Smooth muscle cell (in vitro differentiated cells): Measurements from ENCODE around the gene TEX51. TPM values are rescaled to one million over a fixed set of nuclear protein-coding genes. Genes with fewer than 3 reads are reported as not detected.

ENCODE experiments used
- DNase-seq: peaks from one replicate; lab custom pipeline; 2025; ENCODE audit not compliant: unreplicated experiment; lab: John Stamatoyannopoulos, UW
- H2AFZ ChIP-seq: fragments of 200-600 bp; sonication (generic); 2 replicates; pipeline ENCODE4 v1.6.0; 2016; ENCODE audit warnings: antibody characterized with exemption, low read depth, mild to moderate bottlenecking
- H3F3A ChIP-seq: fragments of 200-600 bp; sonication (generic); 2 replicates; pipeline ENCODE4 v1.6.0; 2017; ENCODE audit warnings: antibody characterized with exemption, low read depth
- H3K27ac ChIP-seq: fragments of 200-600 bp; sonication (generic); 2 replicates; pipeline ENCODE4 v1.5.1; 2016; ENCODE audit warnings: low read depth, mild to moderate bottlenecking
- H3K27me3 ChIP-seq: fragments of 200-600 bp; sonication (generic); 2 replicates; pipeline ENCODE4 v1.6.1; 2016; ENCODE audit warnings: low read depth, mild to moderate bottlenecking
- H3K36me3 ChIP-seq: fragments of 200-600 bp; sonication (generic); 2 replicates; pipeline ENCODE4 v1.5.1; 2016; ENCODE audit warnings: low read depth
- H3K4me1 ChIP-seq: fragments of 200-600 bp; sonication (generic); 2 replicates; pipeline ENCODE4 v1.5.1; 2016; ENCODE audit warnings: low read depth
- H3K4me2 ChIP-seq: fragments of 200-600 bp; sonication (generic); 2 replicates; pipeline ENCODE4 v1.6.0; 2016; ENCODE audit warnings: mild to moderate bottlenecking
- H3K4me3 ChIP-seq: fragments of 200-600 bp; sonication (generic); 2 replicates; pipeline ENCODE4 v1.5.1; 2016; ENCODE audit warnings: mild to moderate bottlenecking
- H3K79me2 ChIP-seq: fragments of 200-600 bp; sonication (generic); 2 replicates; pipeline ENCODE4 v1.6.0; 2016; ENCODE audit warnings: low read depth, mild to moderate bottlenecking
- H3K9ac ChIP-seq: fragments of 200-600 bp; sonication (generic); 2 replicates; pipeline ENCODE4 v1.6.0; 2016; ENCODE audit warnings: low read depth
- H3K9me3 ChIP-seq: fragments of 200-600 bp; sonication (generic); replicated peaks from 2 replicates; pipeline ENCODE4 v1.5.1; 2016; ENCODE audit warnings: low read depth
- H4K20me1 ChIP-seq: fragments of 200-600 bp; sonication (generic); 2 replicates; pipeline ENCODE4 v1.6.0; 2016; ENCODE audit warnings: low read depth
- WGBS: methylation state at CpG from one replicate; pipeline ENCODE4 v1.1.7; 2016; ENCODE audit warnings: low lambda C conversion rate; 5-methylcytosine and 5-hydroxymethylcytosine counted together
- polyA plus RNA-seq: library from polyadenylated mRNA; unstranded; fragments of >200 nt; fragmentation: Nextera tagmentation; extraction: Ambion mirVana; gene quantifications from 2 replicates; pipeline ENCODE4 v1.2.1, GENCODE V29; 2016
- total RNA-seq: library from RNA; depleted of rRNA; stranded (reverse); fragments of >200 nt; gene quantifications from 2 replicates; pipeline ENCODE4 v1.2.3, GENCODE V29; 2014
- TF ChIP-seq, protein P1 (sequence below): fragments of 200-600 bp; sonication (generic); IDR thresholded peaks from 2 replicates; pipeline ENCODE4 v1.5.1; 2017; ENCODE audit warnings: borderline replicate concordance, mild to moderate bottlenecking, antibody characterized with exemption; ENCODE audit not compliant: insufficient read depth, poor library complexity, severe bottlenecking

TEX51 gene
- total and polyA plus RNA-seq, 2 experiments from 2014 or later = not detected

DNA sequence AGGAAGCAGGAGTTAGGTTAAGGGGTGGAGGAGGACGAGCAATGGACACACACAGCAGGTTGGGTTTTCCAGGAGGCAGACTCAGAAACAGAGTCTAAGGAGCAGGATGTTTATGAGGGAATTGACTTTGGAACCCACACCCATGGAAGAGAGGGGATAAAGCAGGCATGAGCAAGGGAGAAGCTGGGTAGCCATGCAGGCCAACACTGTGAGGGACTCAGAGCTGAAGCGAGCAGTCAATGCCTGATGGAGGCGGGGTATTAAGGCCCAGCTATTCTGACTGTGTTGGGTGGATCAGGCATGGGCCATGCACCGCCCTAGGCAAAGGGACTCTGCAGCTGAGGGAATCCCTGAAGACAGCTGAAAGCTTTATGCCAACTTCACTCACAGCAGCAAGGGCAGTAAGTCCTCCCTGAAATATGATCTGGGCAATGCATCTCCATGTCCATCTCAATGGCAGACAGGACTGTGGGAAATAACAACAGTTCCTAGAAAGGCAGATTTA, 37.6 kb downstream of the TEX51 start:
- Histone ChIP-seq H3K4me3 (no peak overlapping the region), H3K4me1 (no peaks in the 10 kb centered on the region), H3K9ac (no peak overlapping the region), H3K27me3 (no peaks in the 10 kb centered on the region), H2AFZ (no peak overlapping the region), H3K4me2 (no peak overlapping the region), H3K27ac (no peak overlapping the region), H3F3A (no peaks in the 10 kb centered on the region), H3K36me3 (no peaks in the 10 kb centered on the region), H4K20me1 (no peaks in the 10 kb centered on the region), H3K9me3 (no peaks in the 10 kb centered on the region), H3K79me2 (no peaks in the 10 kb centered on the region)
- TF ChIP-seq, protein P1, sequence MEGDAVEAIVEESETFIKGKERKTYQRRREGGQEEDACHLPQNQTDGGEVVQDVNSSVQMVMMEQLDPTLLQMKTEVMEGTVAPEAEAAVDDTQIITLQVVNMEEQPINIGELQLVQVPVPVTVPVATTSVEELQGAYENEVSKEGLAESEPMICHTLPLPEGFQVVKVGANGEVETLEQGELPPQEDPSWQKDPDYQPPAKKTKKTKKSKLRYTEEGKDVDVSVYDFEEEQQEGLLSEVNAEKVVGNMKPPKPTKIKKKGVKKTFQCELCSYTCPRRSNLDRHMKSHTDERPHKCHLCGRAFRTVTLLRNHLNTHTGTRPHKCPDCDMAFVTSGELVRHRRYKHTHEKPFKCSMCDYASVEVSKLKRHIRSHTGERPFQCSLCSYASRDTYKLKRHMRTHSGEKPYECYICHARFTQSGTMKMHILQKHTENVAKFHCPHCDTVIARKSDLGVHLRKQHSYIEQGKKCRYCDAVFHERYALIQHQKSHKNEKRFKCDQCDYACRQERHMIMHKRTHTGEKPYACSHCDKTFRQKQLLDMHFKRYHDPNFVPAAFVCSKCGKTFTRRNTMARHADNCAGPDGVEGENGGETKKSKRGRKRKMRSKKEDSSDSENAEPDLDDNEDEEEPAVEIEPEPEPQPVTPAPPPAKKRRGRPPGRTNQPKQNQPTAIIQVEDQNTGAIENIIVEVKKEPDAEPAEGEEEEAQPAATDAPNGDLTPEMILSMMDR = no peak
- WGBS = 89% methylated on average over 4 of the region's 4 CpGs
- no peak for DNase-seq

DNA sequence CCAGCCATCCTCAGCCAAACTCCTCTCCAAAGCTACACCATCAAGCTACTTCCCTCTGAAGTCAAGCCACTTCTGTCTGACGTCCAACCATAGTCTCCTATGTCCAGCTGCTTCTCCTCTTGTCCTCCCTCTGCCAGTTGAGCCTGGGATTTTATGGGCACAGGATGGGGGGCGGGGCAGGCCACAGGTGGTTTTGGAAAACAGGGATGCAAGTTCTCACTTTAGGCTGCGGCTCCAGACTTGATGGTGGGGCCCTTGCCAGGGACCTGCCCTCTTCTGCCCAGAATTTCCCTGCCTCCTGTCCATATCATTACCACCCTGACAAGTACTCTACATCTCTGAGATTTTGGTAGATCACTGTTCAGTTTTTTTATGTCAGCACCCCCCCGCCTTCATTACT, 41.6 kb downstream of the TEX51 start:
- no peak overlapping the region for H3K27ac ChIP-seq
- H3K4me1 ChIP-seq = no peaks in the 10 kb centered on the region
- no peaks in the 10 kb centered on the region for H3K36me3 ChIP-seq
- no peaks in the 10 kb centered on the region for H4K20me1 ChIP-seq
- H3K27me3 ChIP-seq = no peaks in the 10 kb centered on the region
- 88% methylated on average over 4 of the region's 4 CpGs for WGBS
- no peaks in the 10 kb centered on the region for H3F3A ChIP-seq
- H2AFZ ChIP-seq = no peak overlapping the region
- no peak overlapping the region for H3K9ac ChIP-seq
- H3K79me2 ChIP-seq = no peaks in the 10 kb centered on the region
- H3K4me3 ChIP-seq = no peak overlapping the region
- H3K9me3 ChIP-seq = no peaks in the 10 kb centered on the region
- no peak for DNase-seq
- H3K4me2 ChIP-seq = no peak overlapping the region
- TF ChIP-seq, protein P1 = no peak

DNA sequence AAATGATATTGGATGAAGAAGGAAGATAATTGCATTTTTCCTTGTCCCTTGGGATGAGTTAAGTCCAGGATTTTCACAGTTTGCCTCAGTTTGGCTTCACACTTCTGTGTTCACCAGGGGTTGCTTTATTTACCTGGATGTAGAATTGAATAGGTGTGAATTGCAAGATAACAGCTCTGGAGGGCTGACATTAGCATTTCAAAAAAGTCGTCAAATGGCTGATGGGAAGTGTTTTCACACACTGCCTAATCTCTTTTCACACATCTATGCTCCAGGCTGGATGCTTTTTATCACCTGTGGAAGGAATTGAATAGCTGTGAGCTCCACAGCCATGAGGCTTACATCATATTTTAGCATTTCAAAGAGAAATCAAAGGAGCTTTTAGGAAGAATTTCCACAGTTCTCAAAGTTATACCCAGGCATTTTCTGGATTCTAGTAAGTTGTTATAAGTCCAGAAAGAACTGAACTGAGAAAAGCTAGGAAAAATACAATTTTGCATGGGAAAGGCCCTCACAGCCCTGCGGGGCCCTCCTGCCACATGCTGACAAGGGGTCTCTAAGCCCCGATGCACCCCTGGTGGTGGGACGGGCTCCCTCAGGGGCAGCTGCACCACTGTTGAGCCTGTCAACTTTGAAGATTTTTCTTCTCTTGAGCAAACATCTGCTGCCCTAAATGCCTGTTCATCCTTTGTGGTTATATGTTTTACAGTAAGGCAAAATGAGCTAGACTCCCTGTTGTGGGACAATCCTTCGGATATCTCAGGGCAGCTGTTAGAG, 43.9 kb downstream of the TEX51 start:
- H3K4me1 ChIP-seq = no peaks in the 10 kb centered on the region
- no peak for DNase-seq
- no peaks in the 10 kb centered on the region for H3K79me2 ChIP-seq
- H3K9me3 ChIP-seq = no peaks in the 10 kb centered on the region
- H3K4me3 ChIP-seq = no peak overlapping the region
- no peaks in the 10 kb centered on the region for H4K20me1 ChIP-seq
- WGBS = 66% methylated on average over 5 of the region's 5 CpGs
- H3K27ac ChIP-seq = no peak overlapping the region
- H2AFZ ChIP-seq = no peak overlapping the region
- H3K27me3 ChIP-seq = no peaks in the 10 kb centered on the region
- no peaks in the 10 kb centered on the region for H3K36me3 ChIP-seq
- H3F3A ChIP-seq = no peaks in the 10 kb centered on the region
- H3K4me2 ChIP-seq = no peak overlapping the region
- TF ChIP-seq, protein P1 = no peak
- no peak overlapping the region for H3K9ac ChIP-seq
